Endothelial cell of umbilical vein (primary cell): Measurements from ENCODE around the gene ASB11. TPM values are rescaled to one million over a fixed set of nuclear protein-coding genes. Genes with fewer than 3 reads are reported as not detected.

Experiments
- BruUV-seq: library from RNA; stranded (reverse); fragments of 400-500 nt; replicated peaks from 2 replicates; lab custom pipeline; 2021; lab: Mats Ljungman, UMichigan
- CTCF ChIA-PET: fragments of 300-600, 350-600 bp; sonication (Branson Sonifier 250); formaldehyde crosslinking; loops from one replicate; lab custom pipeline; 2021; ENCODE audit warnings: antibody characterized with exemption, inconsistent platforms; lab: Charles Lee
- POLR2A ChIA-PET: fragments of 300-600, 350-600 bp; sonication (Branson Sonifier 250); formaldehyde crosslinking; loops from one replicate; lab custom pipeline; 2021; ENCODE audit warnings: antibody characterized with exemption, inconsistent platforms; lab: Charles Lee
- DNase-seq: peaks from one replicate; pipeline ENCODE4 v3.0.0-alpha.2; 2011; ENCODE audit warnings: low read depth, low spot score
- FAIRE-seq: peaks from 2 replicates; lab custom pipeline; 2011; peaks lifted over from hg19 to GRCh38; lab: Jason Lieb, UNC
- H2AFZ ChIP-seq: 2 replicates; pipeline ENCODE4 v1.6.0; 2012; ENCODE audit warnings: low read depth, low read length, control low read depth, inconsistent platforms
- H3K27ac ChIP-seq: 2 replicates; pipeline ENCODE4 v1.5.1; 2011; ENCODE audit warnings: low read depth, mild to moderate bottlenecking, control low read depth, low read length, moderate library complexity; ENCODE audit not compliant: insufficient read depth
- H3K27me3 ChIP-seq, 2 experiments: 2 replicates each; pipeline versions ENCODE4 v1.6.0 to v1.6.1; 2011; ENCODE audit warnings: low read length in 2 of 2, mixed read lengths in 1 of 2; ENCODE audit not compliant: control insufficient read depth in 2 of 2, insufficient read depth in 2 of 2
- H3K36me3 ChIP-seq, 2 experiments: 2 replicates in 1 of 2; 3 replicates in 1 of 2; pipeline ENCODE4 v1.5.1; 2011; ENCODE audit warnings: low read length in 2 of 2, mild to moderate bottlenecking in 1 of 2, moderate library complexity in 1 of 2; ENCODE audit not compliant: control insufficient read depth in 2 of 2, insufficient read depth in 2 of 2; ENCODE audit errors: extremely low read depth in 1 of 2
- H3K4me1 ChIP-seq: 3 replicates; pipeline ENCODE4 v1.5.1; 2011; ENCODE audit warnings: mild to moderate bottlenecking, low read length; ENCODE audit not compliant: control insufficient read depth, insufficient read depth; ENCODE audit errors: extremely low read depth
- H3K4me2 ChIP-seq: 2 replicates; pipeline ENCODE4 v1.6.1; 2011; ENCODE audit warnings: low read length, control low read depth, mixed read lengths; ENCODE audit not compliant: insufficient read depth
- H3K4me3 ChIP-seq, 3 experiments: fragments of 200-600 bp in 1 of 3; sonication (generic), shearing (Covaris generic) in 1 of 3; replicated peaks in 1 of 3; 2 replicates each; pipeline ENCODE4 v1.5.1; 2011 to 2016; ENCODE audit warnings: control low read depth in 3 of 3, low read length in 3 of 3, mild to moderate bottlenecking in 2 of 3, inconsistent platforms in 1 of 3, low read depth in 1 of 3, moderate library complexity in 1 of 3; ENCODE audit not compliant: insufficient read depth in 1 of 3
- H3K79me2 ChIP-seq: 2 replicates; pipeline ENCODE4 v1.6.0; 2012; ENCODE audit warnings: low read length, inconsistent platforms; ENCODE audit not compliant: control insufficient read depth, insufficient read depth
- H3K9ac ChIP-seq: replicated peaks from 2 replicates; pipeline ENCODE3; 2011; ENCODE audit warnings: low read length, control low read depth; ENCODE audit not compliant: insufficient read depth; ENCODE audit errors: extremely low read depth
- H3K9me1 ChIP-seq: replicated peaks from 3 replicates; pipeline ENCODE4 v1.6.0; 2011; ENCODE audit warnings: mild to moderate bottlenecking, low read length; ENCODE audit not compliant: control insufficient read depth, insufficient read depth; ENCODE audit errors: extremely low read depth
- H3K9me3 ChIP-seq: replicated peaks from 2 replicates; pipeline ENCODE4 v1.5.1; 2012; ENCODE audit warnings: low read length, inconsistent platforms; ENCODE audit not compliant: control insufficient read depth, insufficient read depth
- H4K20me1 ChIP-seq: replicated peaks from 2 replicates; pipeline ENCODE3; 2011; ENCODE audit warnings: mild to moderate bottlenecking, low read length; ENCODE audit not compliant: control insufficient read depth, insufficient read depth; ENCODE audit errors: extremely low read depth
- CTCF ChIP-seq, 2 donors: IDR thresholded peaks; 1 replicate in 1 of 2; 2 replicates in 1 of 2; pipeline ENCODE4 v1.5.1; 2011; ENCODE audit warnings: low read length in 2 of 2, mild to moderate bottlenecking in 2 of 2, moderate library complexity in 2 of 2, control low read depth in 1 of 2, inconsistent platforms in 1 of 2, low read depth in 1 of 2; ENCODE audit not compliant: insufficient read depth in 1 of 2; ENCODE audit errors: extremely low read depth in 1 of 2
- EZH2 ChIP-seq: IDR thresholded peaks from 2 replicates; pipeline ENCODE4 v1.6.1; 2012; ENCODE audit warnings: borderline replicate concordance, low read depth, mild to moderate bottlenecking, moderate library complexity, low read length, inconsistent platforms; ENCODE audit not compliant: severe bottlenecking
- FOS ChIP-seq: IDR thresholded peaks from 2 replicates; pipeline ENCODE4 v1.6.1; 2011; ENCODE audit warnings: mild to moderate bottlenecking, low read length, moderate library complexity, borderline replicate concordance; ENCODE audit not compliant: insufficient read depth
- GATA2 ChIP-seq: IDR thresholded peaks from 2 replicates; pipeline ENCODE4 v1.7.0; 2011; ENCODE audit warnings: low read depth, mild to moderate bottlenecking, moderate library complexity, mixed read lengths, low read length; ENCODE audit not compliant: insufficient read length, insufficient read depth
- JUN ChIP-seq: IDR thresholded peaks from 2 replicates; pipeline ENCODE4 v1.6.1; 2011; ENCODE audit warnings: borderline replicate concordance, low read depth; ENCODE audit not compliant: insufficient read length, insufficient read depth
- MAX ChIP-seq: IDR thresholded peaks from 2 replicates; pipeline ENCODE4 v1.6.1; 2011; ENCODE audit not compliant: insufficient read depth, insufficient read length
- MYC ChIP-seq: IDR thresholded peaks from one replicate; pipeline ENCODE4 v1.6.1; 2011; ENCODE audit warnings: mild to moderate bottlenecking, low read depth, low read length
- POLR2A ChIP-seq: IDR thresholded peaks from 2 replicates; pipeline ENCODE4 v1.6.1; 2012; ENCODE audit warnings: low read depth, mild to moderate bottlenecking, control low read depth, low read length
- POLR2AphosphoS5 ChIP-seq: IDR thresholded peaks from 2 replicates; pipeline ENCODE4 v1.6.1; 2012; ENCODE audit warnings: low read depth, mild to moderate bottlenecking, control low read depth, low read length, moderate library complexity; ENCODE audit not compliant: insufficient read depth
- dilution Hi-C: fragments of 300-500 bp; cut with MboI; formaldehyde crosslinking; loops from one replicate; pipeline ENCODE4 v1.15.0; 2019; ENCODE audit warnings: low sequenced_read_pairs; ENCODE audit not compliant: extremely low pct_ligation_motif_present
- intact Hi-C: fragments of 100-400 bp; cut with micrococcal nuclease; formaldehyde crosslinking; loops from one replicate; pipeline ENCODE4 v1.10.0; 2022
- polyA plus RNA-seq, 4 experiments: library from polyadenylated mRNA; depleted of rRNA in 3 of 4; stranded (reverse) in 3 of 4; unstranded in 1 of 4; fragments of >200 nt; gene quantifications; 2 replicates each; pipeline versions ENCODE4 v1.2.1 to v1.2.3, GENCODE V29; 2011 to 2012; ENCODE audit warnings: missing spikeins in 1 of 4
- total RNA-seq: library from RNA; stranded (reverse); gene quantifications from 2 replicates; pipeline ENCODE4 v1.2.3, GENCODE V29; 2021

The ASB11 gene
- total and polyA plus RNA-seq, 2 donors (not counting 3 experiments of a cell fraction or from before 2014, with no cell fraction given), result 0.06 to 0.15 TPM

DNA sequence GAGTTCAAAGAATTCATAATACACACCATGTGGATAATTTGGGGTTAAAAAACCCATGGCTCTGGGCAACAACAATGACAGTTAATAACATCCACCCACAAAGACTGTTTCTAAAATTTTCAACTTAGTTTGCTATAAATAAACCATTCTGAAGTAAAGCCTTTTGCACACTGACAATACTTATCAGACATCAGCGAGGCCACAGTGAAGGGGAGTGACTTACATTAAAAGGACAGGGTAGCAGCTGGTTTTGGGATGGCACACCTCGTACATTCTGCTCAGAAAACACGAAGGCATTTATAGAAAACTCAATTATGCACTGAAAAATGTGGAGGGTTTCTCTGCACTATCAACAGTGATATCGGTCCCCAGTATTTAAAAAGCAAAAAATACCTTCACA lies 4.9 kb upstream of the ASB11 start:
- no peak overlapping the region for H3K27ac ChIP-seq
- ChIA-PET CTCF (no interaction called here), POLR2A (no interaction called here)
- TF ChIP-seq POLR2AphosphoS5 (no peak), MYC (no peak), EZH2 (no peak), FOS (no peak), MAX (no peak), GATA2 (no peak), CTCF (IDR thresholded peaks at IDR 0.05; ENCODE audit: extremely low read depth in 1 of 2, insufficient read depth in 1 of 2, low read depth in 1 of 2, low read length in 2 of 2) (no peak), JUN (no peak), POLR2A (no peak)
- H4K20me1 ChIP-seq, result no peaks in the 10 kb centered on the region
- no peaks in the 10 kb centered on the region for H3K4me1 ChIP-seq
- H3K4me3 ChIP-seq, result no peak overlapping the region
- H3K9me3 ChIP-seq, result no peaks in the 10 kb centered on the region
- dilution Hi-C loops (no loop called here), intact Hi-C loops (no loop called here)
- DNase-seq (no peak), FAIRE-seq (no peak)
- no peak overlapping the region for H3K4me2 ChIP-seq
- H3K36me3 ChIP-seq, result no peaks in the 10 kb centered on the region
- no TSS peak for BruUV-seq
- no peaks in the 10 kb centered on the region for H3K27me3 ChIP-seq
- no peaks in the 10 kb centered on the region for H3K79me2 ChIP-seq
- H2AFZ ChIP-seq, result no peak overlapping the region
- H3K9me1 ChIP-seq, result no peaks in the 10 kb centered on the region
- H3K9ac ChIP-seq, result no peak overlapping the region
